ENCODE results near the gene KIF1B.

Gene KIF1B

GRCh38 chr1:10291705-10292104, 81.3 kb downstream of the KIF1B start:
- no peak for DNase-seq (ENCODE audit: low read depth)
- no peak overlapping the region for H3K4me3 ChIP-seq (ENCODE audit: low read length)
- TF ChIP-seq CTCF (conservative IDR thresholded peaks at IDR 0.05; ENCODE audit: low read depth, low read length), result no peak

GRCh38 chr1:10292188-10292587, 81.8 kb downstream of the KIF1B start:
- no peak for DNase-seq (ENCODE audit: low read depth)
- TF ChIP-seq CTCF (conservative IDR thresholded peaks at IDR 0.05; ENCODE audit: low read depth, low read length), result no peak
- no peak overlapping the region for H3K4me3 ChIP-seq (ENCODE audit: low read length)

- TF ChIP-seq CTCF (conservative IDR thresholded peaks at IDR 0.05; ENCODE audit: low read depth, low read length), result no peak
- H3K4me3 ChIP-seq (ENCODE audit: low read length), result no peak overlapping the region
- no peak for DNase-seq (ENCODE audit: low read depth)
Observed at GRCh38 chr1:10295481-10296085, 85.2 kb downstream of the KIF1B start.

- H3K4me3 ChIP-seq (ENCODE audit: low read length), result no peak overlapping the region
- no peak for TF ChIP-seq CTCF (conservative IDR thresholded peaks at IDR 0.05; ENCODE audit: low read depth, low read length)
- no peak for DNase-seq (ENCODE audit: low read depth)
Observed at GRCh38 chr1:10299151-10299550, 88.8 kb downstream of the KIF1B start.

- no peak overlapping the region for H3K4me3 ChIP-seq (ENCODE audit: low read length)
- no peak for DNase-seq (ENCODE audit: low read depth)
- no peak for TF ChIP-seq CTCF (conservative IDR thresholded peaks at IDR 0.05; ENCODE audit: low read depth, low read length)
Observed at GRCh38 chr1:10302416-10302815, 92.0 kb downstream of the KIF1B start.

DNA sequence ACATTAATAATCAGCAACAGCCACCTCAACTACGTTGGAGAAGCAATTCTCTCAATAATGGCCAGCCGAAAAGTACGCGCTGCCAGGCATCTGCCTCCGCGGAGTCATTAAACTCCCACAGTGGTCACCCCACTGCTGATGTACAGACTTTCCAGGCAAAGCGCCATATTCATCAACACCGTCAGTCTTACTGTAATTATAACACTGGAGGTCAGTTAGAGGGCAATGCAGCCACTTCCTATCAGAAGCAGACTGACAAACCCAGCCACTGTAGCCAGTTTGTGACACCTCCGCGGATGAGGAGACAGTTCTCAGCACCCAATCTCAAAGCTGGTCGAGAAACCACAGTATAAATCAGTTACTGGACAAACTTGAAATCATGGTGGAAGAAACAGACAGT, 93.9 kb downstream of the KIF1B start:
- DNase-seq (ENCODE audit: low read depth), result no peak
- no peak overlapping the region for H3K4me3 ChIP-seq (ENCODE audit: low read length)
- no peak for TF ChIP-seq CTCF (conservative IDR thresholded peaks at IDR 0.05; ENCODE audit: low read depth, low read length)

- no peak overlapping the region for H3K4me3 ChIP-seq (ENCODE audit: low read length)
- no peak for DNase-seq (ENCODE audit: low read depth)
Observed at GRCh38 chr1:10306435-10306834, 96.1 kb downstream of the KIF1B start.

More at GRCh38 chr1:10306435-10306834, 96.1 kb downstream of the KIF1B start:
- TF ChIP-seq CTCF (conservative IDR thresholded peaks at IDR 0.05; ENCODE audit: low read depth, low read length), result no peak

Data from retinal pigment epithelial cell (primary cell).